Esophagus mucosa (tissue), 1 donor: ENCODE results near the gene TBL1X. TPM values are rescaled to one million over a fixed set of nuclear protein-coding genes. Genes with fewer than 3 reads are reported as not detected.
"Not testable (repeated sequence)": the region's sequence is repeated elsewhere in the genome, so short reads cannot be mapped to it uniquely, and the experiment has no call there.

ENCODE experiments used
- ATAC-seq: fragments of 200-7000 bp; cut with Tn5 transposase; one replicate; pipeline ENCODE4 v1.9.1; 2020
- total RNA-seq: library from RNA; stranded (reverse); gene quantifications from one replicate; pipeline ENCODE4 v1.2.4, GENCODE V29; 2023
- donor health status: DM: yes; HTN: yes; CAD: no.

TBL1X gene
- 21.8 TPM for total RNA-seq

- peak; percentile 36 for ATAC-seq
These were observed at the start of gene TBL1X for GRCh38 chrX:9464435-9465371. TSS of gene TBL1X (plus strand) at chrX:9465058. CDS start at chrX:9653587, 188,529 bp downstream.

- peak; percentile 83 for ATAC-seq
These were observed 48.1 kb upstream of the TBL1X start for GRCh38 chrX:9416562-9417348.

- no peak for ATAC-seq
These were observed 46.6 kb upstream of the TBL1X start for GRCh38 chrX:9418262-9418661.

GRCh38 chrX:9420275-9421265 is 44.3 kb upstream of the TBL1X start:
- ATAC-seq: no peak

GRCh38 chrX:9429767-9430166 is 35.1 kb upstream of the TBL1X start:
- peak; percentile 72 for ATAC-seq

GRCh38 chrX:9430346-9430921 is 34.4 kb upstream of the TBL1X start:
- no peak for ATAC-seq

GRCh38 chrX:9431281-9431680 is 33.6 kb upstream of the TBL1X start:
- peak; percentile 62 for ATAC-seq

GRCh38 chrX:9433596-9433995 is 31.3 kb upstream of the TBL1X start:
- no peak for ATAC-seq

GRCh38 chrX:9434051-9434550 is 30.8 kb upstream of the TBL1X start:
- no peak for ATAC-seq

- not testable (repeated sequence) for ATAC-seq
These were observed 29.8 kb upstream of the TBL1X start for GRCh38 chrX:9435086-9435485.

- ATAC-seq: peak; percentile 75
These were observed 28.0 kb upstream of the TBL1X start for GRCh38 chrX:9436812-9437211.

GRCh38 chrX:9438933-9439494 is 25.8 kb upstream of the TBL1X start:
- peak; percentile 65 for ATAC-seq

GRCh38 chrX:9440116-9440844 is 24.6 kb upstream of the TBL1X start:
- no peak for ATAC-seq

- ATAC-seq: no peak
These were observed 22.8 kb upstream of the TBL1X start for GRCh38 chrX:9442056-9442455.

GRCh38 chrX:9443327-9443726 is 21.5 kb upstream of the TBL1X start:
- no peak for ATAC-seq

GRCh38 chrX:9447906-9448305 is 17.0 kb upstream of the TBL1X start:
- ATAC-seq: peak; percentile 42

GRCh38 chrX:9456250-9457074 is 8.4 kb upstream of the TBL1X start:
- ATAC-seq: no peak

GRCh38 chrX:9458034-9458433 is 6.8 kb upstream of the TBL1X start:
- not testable (repeated sequence) for ATAC-seq

- no peak for ATAC-seq
These were observed 6.3 kb upstream of the TBL1X start for GRCh38 chrX:9458516-9459078.
